CD4-positive, alpha-beta T cell treated with Interleukin-2 at 100 ng/mL for 4 hours (primary cell): ENCODE data around the gene TCEA2.

Source experiments
- DNase-seq: peaks from one replicate; pipeline ENCODE4 v3.0.0-alpha.2; 2020; ENCODE audit warnings: low spot score

The TCEA2 gene

GRCh38 chr20:64062596-64063388 lies at the start of gene TCEA2:
Gene TCEA2 (plus strand): TSS chr20:64063198. CDS start chr20:64063313, 115 bp downstream.
- peak; percentile 94 for DNase-seq

- no peak for DNase-seq
Measured at GRCh38 chr20:64015635-64016034, 47.4 kb upstream of the TCEA2 start.

GRCh38 chr20:64021124-64021975 lies 41.6 kb upstream of the TCEA2 start:
- DNase-seq: no peak

- DNase-seq: no peak
Measured at GRCh38 chr20:64022671-64023360, 40.2 kb upstream of the TCEA2 start.

- DNase-seq: no peak
Measured at GRCh38 chr20:64023361-64024140, 39.4 kb upstream of the TCEA2 start.

- no peak for DNase-seq
Measured at GRCh38 chr20:64024141-64024990, 38.6 kb upstream of the TCEA2 start.

GRCh38 chr20:64025101-64025825 lies 37.7 kb upstream of the TCEA2 start:
- DNase-seq: no peak

- DNase-seq: no peak
Measured at GRCh38 chr20:64025826-64026412, 37.1 kb upstream of the TCEA2 start.

- no peak for DNase-seq
Measured at GRCh38 chr20:64027981-64028685, 34.9 kb upstream of the TCEA2 start.

- DNase-seq: no peak
Measured at GRCh38 chr20:64029293-64030117, 33.5 kb upstream of the TCEA2 start.

GRCh38 chr20:64030371-64031134 lies 32.4 kb upstream of the TCEA2 start:
- DNase-seq: no peak

- DNase-seq: no peak
Measured at GRCh38 chr20:64031822-64032314, 31.1 kb upstream of the TCEA2 start.

GRCh38 chr20:64032706-64033624 lies 30.0 kb upstream of the TCEA2 start:
- no peak for DNase-seq

GRCh38 chr20:64033981-64034493 lies 29.0 kb upstream of the TCEA2 start:
- no peak for DNase-seq

- DNase-seq: peak; percentile 70
Measured at GRCh38 chr20:64035066-64035932, 27.7 kb upstream of the TCEA2 start.
